ENCODE results near the gene PTGFRN. TPM values are rescaled to one million over a fixed set of nuclear protein-coding genes. Genes with fewer than 3 reads are reported as not detected.
A peak's percentile ranks its signal among the peaks of the same experiment; 100 is the strongest.

The PTGFRN gene
- total RNA-seq, 1 donor = 40.2 TPM

GRCh38 chr1:116916533-116917445 is 7.1 kb downstream of the PTGFRN start:
- no peak overlapping the region for H2AFZ ChIP-seq (ENCODE audit: low read length)
- H3K4me2 ChIP-seq (ENCODE audit: insufficient read depth, low read length) = no peak overlapping the region
- no peak for DNase-seq (ENCODE audit: insufficient read length, low spot score, missing footprints)
- TF ChIP-seq, protein P1, sequence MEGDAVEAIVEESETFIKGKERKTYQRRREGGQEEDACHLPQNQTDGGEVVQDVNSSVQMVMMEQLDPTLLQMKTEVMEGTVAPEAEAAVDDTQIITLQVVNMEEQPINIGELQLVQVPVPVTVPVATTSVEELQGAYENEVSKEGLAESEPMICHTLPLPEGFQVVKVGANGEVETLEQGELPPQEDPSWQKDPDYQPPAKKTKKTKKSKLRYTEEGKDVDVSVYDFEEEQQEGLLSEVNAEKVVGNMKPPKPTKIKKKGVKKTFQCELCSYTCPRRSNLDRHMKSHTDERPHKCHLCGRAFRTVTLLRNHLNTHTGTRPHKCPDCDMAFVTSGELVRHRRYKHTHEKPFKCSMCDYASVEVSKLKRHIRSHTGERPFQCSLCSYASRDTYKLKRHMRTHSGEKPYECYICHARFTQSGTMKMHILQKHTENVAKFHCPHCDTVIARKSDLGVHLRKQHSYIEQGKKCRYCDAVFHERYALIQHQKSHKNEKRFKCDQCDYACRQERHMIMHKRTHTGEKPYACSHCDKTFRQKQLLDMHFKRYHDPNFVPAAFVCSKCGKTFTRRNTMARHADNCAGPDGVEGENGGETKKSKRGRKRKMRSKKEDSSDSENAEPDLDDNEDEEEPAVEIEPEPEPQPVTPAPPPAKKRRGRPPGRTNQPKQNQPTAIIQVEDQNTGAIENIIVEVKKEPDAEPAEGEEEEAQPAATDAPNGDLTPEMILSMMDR (IDR thresholded peaks at IDR 0.05; ENCODE audit: extremely low read depth, low read depth, low read length) = no peak
- H3K4me3 ChIP-seq (ENCODE audit: insufficient read depth, low read length) = no peak overlapping the region
- no peaks in the 10 kb centered on the region for H3K9me3 ChIP-seq (ENCODE audit: low read depth, low read length)
- peaks cover under 1% of the 10 kb centered on the region for H3K27me3 ChIP-seq (ENCODE audit: insufficient read depth, low read length)
- H3K79me2 ChIP-seq (ENCODE audit: insufficient read depth, low read length) = no peaks in the 10 kb centered on the region
- no peaks in the 10 kb centered on the region for H3K4me1 ChIP-seq (ENCODE audit: insufficient read depth, low read length)
- H3K27ac ChIP-seq (ENCODE audit: low read depth, low read length) = no peak overlapping the region
- no peaks in the 10 kb centered on the region for H4K20me1 ChIP-seq (ENCODE audit: insufficient read depth, low read length)
- no peaks in the 10 kb centered on the region for H3K36me3 ChIP-seq (ENCODE audit: insufficient read depth, low read length)

GRCh38 chr1:116918714-116919357 is 9.1 kb downstream of the PTGFRN start:
- no peak overlapping the region for H3K4me3 ChIP-seq (ENCODE audit: insufficient read depth, low read length)
- no peak overlapping the region for H2AFZ ChIP-seq (ENCODE audit: low read length)
- H3K36me3 ChIP-seq (ENCODE audit: insufficient read depth, low read length) = no peaks in the 10 kb centered on the region
- DNase-seq (ENCODE audit: insufficient read length, low spot score, missing footprints) = no peak
- no peaks in the 10 kb centered on the region for H4K20me1 ChIP-seq (ENCODE audit: insufficient read depth, low read length)
- H3K79me2 ChIP-seq (ENCODE audit: insufficient read depth, low read length) = no peaks in the 10 kb centered on the region
- H3K27me3 ChIP-seq (ENCODE audit: insufficient read depth, low read length) = no peaks in the 10 kb centered on the region
- H3K27ac ChIP-seq (ENCODE audit: low read depth, low read length) = no peak overlapping the region
- TF ChIP-seq, protein P1 (IDR thresholded peaks at IDR 0.05; ENCODE audit: extremely low read depth, low read depth, low read length) = no peak
- no peaks in the 10 kb centered on the region for H3K4me1 ChIP-seq (ENCODE audit: insufficient read depth, low read length)
- H3K4me2 ChIP-seq (ENCODE audit: insufficient read depth, low read length) = no peak overlapping the region
- no peaks in the 10 kb centered on the region for H3K9me3 ChIP-seq (ENCODE audit: low read depth, low read length)

DNA sequence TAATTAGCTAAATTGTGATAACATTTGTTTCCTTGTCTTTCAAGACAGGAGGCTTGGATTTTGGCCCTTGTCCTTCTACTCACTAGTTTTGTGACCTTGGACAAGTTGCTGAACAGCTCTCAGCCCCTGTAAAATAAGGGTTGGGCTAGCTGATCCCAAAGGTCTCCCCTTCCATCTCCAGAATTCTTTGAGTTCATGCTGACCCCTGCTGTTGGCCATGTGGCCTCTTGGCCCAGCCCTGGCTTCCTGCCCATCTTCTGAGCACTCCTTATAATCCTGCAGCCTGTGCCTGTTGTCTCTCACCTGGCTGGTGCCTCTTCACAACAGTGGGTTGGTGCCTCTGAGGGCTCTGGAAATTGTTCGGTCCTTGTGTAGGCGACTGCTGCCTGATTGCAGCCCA is 10.1 kb downstream of the PTGFRN start:
- H3K4me2 ChIP-seq (ENCODE audit: insufficient read depth, low read length) = peak overlapping the region; percentile 11
- H2AFZ ChIP-seq (ENCODE audit: low read length) = no peak overlapping the region
- no peaks in the 10 kb centered on the region for H3K79me2 ChIP-seq (ENCODE audit: insufficient read depth, low read length)

More for the DNA sequence above, 10.1 kb downstream of the PTGFRN start:
- Histone ChIP-seq H3K27ac (ENCODE audit: low read depth, low read length) (no peak overlapping the region), H4K20me1 (ENCODE audit: insufficient read depth, low read length) (no peaks in the 10 kb centered on the region), H3K4me3 (ENCODE audit: insufficient read depth, low read length) (no peak overlapping the region), H3K9me3 (ENCODE audit: low read depth, low read length) (no peaks in the 10 kb centered on the region), H3K4me1 (ENCODE audit: insufficient read depth, low read length) (no peaks in the 10 kb centered on the region), H3K36me3 (ENCODE audit: insufficient read depth, low read length) (no peaks in the 10 kb centered on the region), H3K27me3 (ENCODE audit: insufficient read depth, low read length) (no peaks in the 10 kb centered on the region)
- DNase-seq (ENCODE audit: insufficient read length, low spot score, missing footprints) = no peak
- TF ChIP-seq, protein P1 (IDR thresholded peaks at IDR 0.05; ENCODE audit: extremely low read depth, low read depth, low read length) = no peak

Data from osteoblast (primary cell).